Activated CD4-positive, alpha-beta memory T cell treated with anti-CD3 and anti-CD28 coated beads for 36 hours (primary cell): ENCODE data around the gene SIAE. TPM values are rescaled to one million over a fixed set of nuclear protein-coding genes. Genes with fewer than 3 reads are reported as not detected.
A peak's percentile ranks its signal among the peaks of the same experiment; 100 is the strongest.

ENCODE experiments used
- CTCF ChIA-PET: fragments of 350-600 bp; sonication (Branson Sonifier 250); formaldehyde crosslinking; loops from one replicate; lab custom pipeline; 2021; ENCODE audit warnings: antibody characterized with exemption, inconsistent platforms; lab: Charles Lee
- POLR2A ChIA-PET: fragments of 350-600 bp; sonication (Branson Sonifier 250); formaldehyde crosslinking; loops from one replicate; lab custom pipeline; 2021; ENCODE audit warnings: antibody characterized with exemption; lab: Charles Lee
- DNase-seq: peaks from one replicate; pipeline ENCODE4 v3.0.0-alpha.2; 2020
- H3K27ac Mint-ChIP-seq: one replicate; pipeline ENCODE4 v1.8.0; 2021; ENCODE audit warnings: mixed read lengths
- H3K27me3 Mint-ChIP-seq: one replicate; pipeline ENCODE4 v1.8.0; 2021; ENCODE audit warnings: mixed read lengths
- H3K36me3 Mint-ChIP-seq: one replicate; pipeline ENCODE4 v1.8.0; 2021; ENCODE audit warnings: mixed read lengths
- H3K4me1 Mint-ChIP-seq: one replicate; pipeline ENCODE4 v1.8.0; 2021; ENCODE audit warnings: low read depth, mixed read lengths
- H3K4me3 Mint-ChIP-seq: one replicate; pipeline ENCODE4 v1.8.0; 2021; ENCODE audit warnings: mild to moderate bottlenecking, mixed read lengths
- H3K9me3 Mint-ChIP-seq: one replicate; pipeline ENCODE4 v1.8.0; 2021; ENCODE audit warnings: mixed read lengths
- intact Hi-C: fragments of 100-400 bp; cut with micrococcal nuclease; formaldehyde crosslinking; loops from one replicate; pipeline ENCODE4 v1.15.1; 2023
- total RNA-seq, 2 experiments: library from RNA; stranded (reverse); gene quantifications; one replicate each; pipeline ENCODE4 v1.2.3, GENCODE V29; 2021

Gene SIAE
- total RNA-seq, 2 experiments from 2014 or later: 11.8 to 12.1 TPM

DNA sequence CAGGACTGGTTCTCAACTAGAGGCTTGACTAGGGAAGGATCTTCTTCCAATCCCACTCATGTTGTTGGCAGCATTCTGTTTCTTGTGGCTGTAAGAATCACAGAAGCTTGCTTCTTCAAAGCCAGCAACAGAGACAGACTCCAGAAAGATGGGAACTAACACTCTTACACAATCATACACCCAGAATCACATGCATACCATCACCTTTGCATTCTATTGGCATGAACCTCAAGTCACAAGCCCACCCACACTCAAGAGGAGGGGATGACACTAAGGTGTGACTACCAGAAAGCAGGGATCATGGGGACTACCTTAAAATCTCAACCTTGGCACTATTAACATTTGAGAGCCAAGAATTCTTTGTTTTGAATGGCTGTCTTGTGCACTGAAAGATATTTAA, 75.9 kb downstream of the SIAE start:
- H3K27ac Mint-ChIP-seq: no peak overlapping the region
- ChIA-PET POLR2A (no interaction called here), CTCF (no interaction called here)
- H3K27me3 Mint-ChIP-seq: peaks cover 16% of the 10 kb centered on the region
- no peaks in the 10 kb centered on the region for H3K4me1 Mint-ChIP-seq
- H3K36me3 Mint-ChIP-seq: no peaks in the 10 kb centered on the region
- H3K9me3 Mint-ChIP-seq: no peaks in the 10 kb centered on the region
- no peak for DNase-seq
- H3K4me3 Mint-ChIP-seq: no peak overlapping the region
- intact Hi-C loops: no loop called here

DNA sequence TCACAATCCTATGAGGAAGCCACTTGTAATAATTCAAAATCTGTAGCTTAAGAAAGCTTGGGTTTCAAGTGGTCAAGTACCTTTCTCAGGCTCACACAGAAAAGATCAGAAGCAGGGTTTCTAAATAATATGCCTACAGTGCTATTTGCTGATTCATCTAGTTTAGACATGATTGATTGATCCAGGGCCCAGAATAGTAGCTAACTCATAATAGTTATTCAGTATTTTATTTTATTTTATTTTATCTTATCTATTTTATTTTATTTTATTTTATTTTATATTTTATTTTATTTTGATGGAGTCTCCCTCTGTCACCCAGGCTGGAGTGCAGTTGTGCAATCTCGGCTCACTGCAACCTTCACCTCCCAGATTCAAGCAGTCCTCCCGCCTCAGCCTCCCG, 78.2 kb downstream of the SIAE start:
- no peak overlapping the region for H3K4me3 Mint-ChIP-seq
- peaks cover 12% of the 10 kb centered on the region for H3K27me3 Mint-ChIP-seq
- H3K27ac Mint-ChIP-seq: no peak overlapping the region
- no peaks in the 10 kb centered on the region for H3K9me3 Mint-ChIP-seq
- ChIA-PET CTCF (interaction anchor here (2.1 kb wide), 1 partner anchor 10 kb away, joined by 9 read pairs; no protein-coding TSS in a partner anchor), POLR2A (no interaction called here)
- H3K4me1 Mint-ChIP-seq: no peaks in the 10 kb centered on the region
- H3K36me3 Mint-ChIP-seq: no peaks in the 10 kb centered on the region
- no peak for DNase-seq
- intact Hi-C loops: no loop called here

DNA sequence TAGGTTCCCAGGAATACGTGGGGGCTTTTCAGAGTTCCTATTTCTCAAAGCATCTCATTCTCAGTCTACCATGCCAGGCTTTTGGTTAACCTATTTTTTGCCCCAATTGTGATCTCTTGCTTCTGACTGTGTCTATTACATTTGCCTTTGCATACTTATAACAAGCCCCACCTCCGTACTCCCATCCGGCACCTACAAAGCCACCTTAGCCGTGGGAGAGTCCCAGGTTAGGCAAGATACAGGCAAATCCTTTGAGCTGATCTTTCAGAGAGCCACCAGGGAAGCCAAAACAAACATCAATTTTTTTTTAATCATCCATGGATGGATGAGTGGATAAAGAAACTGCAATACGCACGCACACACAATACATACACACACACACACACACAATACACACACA, 80.9 kb downstream of the SIAE start:
- Mint-ChIP-seq H3K27ac (no peak overlapping the region), H3K9me3 (no peaks in the 10 kb centered on the region), H3K27me3 (peaks cover 13% of the 10 kb centered on the region), H3K36me3 (no peaks in the 10 kb centered on the region), H3K4me3 (no peak overlapping the region), H3K4me1 (no peaks in the 10 kb centered on the region)
- DNase-seq: no peak
- POLR2A ChIA-PET: no interaction called here
- CTCF ChIA-PET: no interaction called here
- intact Hi-C loops: no loop called here

DNA sequence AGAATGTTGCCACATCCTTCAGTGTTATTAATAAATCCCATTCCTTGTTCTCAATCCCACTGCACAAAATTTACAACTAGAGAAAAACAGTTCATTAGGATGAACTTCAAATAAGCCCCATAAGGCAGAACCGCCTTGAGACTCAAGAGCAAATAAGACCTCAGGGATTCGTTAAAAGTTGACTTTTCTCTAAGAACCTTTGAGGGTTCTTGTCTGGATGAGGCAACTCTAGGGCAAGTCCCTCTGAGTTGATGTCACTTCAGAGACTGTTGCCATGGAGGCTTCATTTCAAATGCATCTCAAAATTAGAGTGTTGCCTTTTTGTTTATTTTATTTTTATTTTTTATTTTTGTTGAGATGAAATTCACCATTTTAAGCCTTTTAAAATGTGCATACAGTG, 82.1 kb downstream of the SIAE start:
- Mint-ChIP-seq H3K27me3 (peaks cover 17% of the 10 kb centered on the region), H3K4me3 (no peak overlapping the region), H3K9me3 (no peaks in the 10 kb centered on the region), H3K27ac (no peak overlapping the region), H3K36me3 (no peaks in the 10 kb centered on the region), H3K4me1 (no peaks in the 10 kb centered on the region)
- DNase-seq: no peak
- CTCF ChIA-PET: no interaction called here
- intact Hi-C loops: no loop called here
- POLR2A ChIA-PET: no interaction called here

DNA sequence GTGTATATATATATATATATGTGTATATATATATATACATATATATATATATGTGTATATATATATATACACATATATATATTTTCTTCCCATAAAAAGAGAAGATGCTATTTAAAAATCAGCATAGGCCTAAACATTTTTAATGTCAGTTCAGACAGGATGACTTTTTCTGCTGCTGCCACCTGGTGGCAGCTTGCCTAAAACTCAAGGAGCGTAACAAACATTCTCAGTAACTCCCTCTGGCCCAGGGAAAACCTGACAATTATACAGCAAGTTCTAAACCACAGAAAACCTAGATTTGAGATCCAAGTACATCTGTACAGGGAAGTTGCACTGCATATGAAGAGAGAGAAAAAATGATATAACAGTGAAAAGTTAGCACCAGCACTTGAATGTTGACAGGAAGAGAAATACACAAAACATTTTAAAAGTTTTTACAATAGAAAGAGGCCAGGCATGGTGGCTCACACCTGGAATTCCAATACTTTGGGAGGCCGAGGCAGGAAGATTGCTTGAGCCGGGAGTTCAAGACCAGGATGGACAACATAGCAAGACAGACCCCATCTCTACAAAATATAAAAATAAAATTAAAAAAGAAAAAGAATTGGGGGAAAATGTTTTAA, 87.2 kb downstream of the SIAE start:
- intact Hi-C loops: loop anchor here (1.0 to 5.0 kb wide), 3 partner anchors 171 to 519 kb away; no protein-coding TSS in a partner anchor
- CTCF ChIA-PET: interaction anchor here (0.6 to 3.6 kb wide), 15 partner anchors 8 to 515 kb away, joined by 3 to 33 read pairs (median 4); no protein-coding TSS in a partner anchor

DNA sequence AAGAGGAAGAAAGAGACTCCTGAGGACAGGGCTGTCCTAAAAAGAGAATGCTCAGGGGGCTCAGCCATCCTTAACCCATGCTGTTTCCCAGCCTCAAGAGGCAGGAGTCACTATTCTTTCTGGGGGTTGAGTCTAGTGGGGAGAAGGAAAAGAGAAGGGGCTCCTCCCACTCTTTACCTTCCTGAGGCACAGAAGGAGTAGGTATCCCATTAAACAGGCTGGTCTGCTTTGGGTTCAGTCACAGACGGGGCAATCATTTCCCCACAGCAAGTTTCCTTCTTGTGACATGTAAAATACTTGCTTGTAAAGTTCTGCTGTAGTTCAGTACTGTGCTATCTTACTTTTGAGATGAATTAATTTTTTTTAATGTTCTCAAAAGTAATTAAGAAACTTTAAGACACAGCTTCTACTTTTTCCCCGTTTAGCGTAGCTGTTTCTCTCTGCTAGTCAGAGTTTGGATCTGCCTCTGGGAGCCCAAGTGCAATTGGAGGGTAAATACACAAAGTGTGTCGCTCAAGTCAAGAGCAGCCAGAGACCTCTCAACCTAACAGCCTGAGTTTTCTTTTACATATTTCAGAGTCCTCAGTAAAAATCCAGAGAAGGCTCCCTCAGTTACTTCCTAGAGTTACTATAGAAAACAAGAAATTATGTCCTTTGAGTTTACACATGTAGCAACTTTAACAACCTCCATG, 88.7 kb downstream of the SIAE start:
- CTCF ChIA-PET: interaction anchor here (1.1 to 3.6 kb wide), 10 partner anchors 10 to 513 kb away, joined by 3 to 33 read pairs (median 6); no protein-coding TSS in a partner anchor
- Mint-ChIP-seq H3K9me3 (no peaks in the 10 kb centered on the region), H3K27ac (no peak overlapping the region), H3K4me1 (no peaks in the 10 kb centered on the region), H3K27me3 (peaks cover 15% of the 10 kb centered on the region), H3K36me3 (no peaks in the 10 kb centered on the region), H3K4me3 (no peak overlapping the region)
- DNase-seq: no peak
- POLR2A ChIA-PET: no interaction called here
- intact Hi-C loops: loop anchor here (5.0 kb wide), 1 partner anchor 518 kb away; no protein-coding TSS in a partner anchor

More for the DNA sequence above, 87.2 kb downstream of the SIAE start:
- Mint-ChIP-seq H3K36me3 (no peaks in the 10 kb centered on the region), H3K27me3 (peaks cover 15% of the 10 kb centered on the region), H3K4me1 (no peaks in the 10 kb centered on the region), H3K27ac (no peak overlapping the region), H3K9me3 (no peaks in the 10 kb centered on the region), H3K4me3 (no peak overlapping the region)
- DNase-seq: peak; percentile 57
- POLR2A ChIA-PET: no interaction called here

DNA sequence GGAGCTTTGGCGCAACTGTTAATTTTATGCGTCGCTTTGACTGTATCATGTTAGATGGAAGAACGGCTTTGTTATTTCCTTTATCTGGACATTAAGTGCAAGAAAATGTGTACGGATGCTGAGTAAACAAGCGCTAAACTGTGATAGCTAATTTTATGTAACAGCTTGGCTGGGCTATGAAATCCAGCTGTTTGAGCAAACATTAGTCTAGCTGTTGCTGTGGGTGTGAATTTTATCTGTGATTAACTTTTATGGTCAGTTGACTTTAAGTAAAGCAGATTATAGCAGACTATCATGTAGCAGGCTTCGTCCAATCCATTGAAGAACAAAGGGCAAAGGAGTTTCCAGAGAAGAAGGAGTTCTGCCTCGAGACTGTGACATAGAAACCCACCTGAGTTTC, 89.8 kb downstream of the SIAE start:
- H3K27ac Mint-ChIP-seq: no peak overlapping the region
- ChIA-PET POLR2A (no interaction called here), CTCF (interaction anchor here (2.7 to 3.6 kb wide), 2 partner anchors 167 to 181 kb away, joined by 10 to 33 read pairs; no protein-coding TSS in a partner anchor)
- no peak for DNase-seq
- no peaks in the 10 kb centered on the region for H3K4me1 Mint-ChIP-seq
- H3K36me3 Mint-ChIP-seq: no peaks in the 10 kb centered on the region
- no peaks in the 10 kb centered on the region for H3K9me3 Mint-ChIP-seq
- intact Hi-C loops: no loop called here
- peaks cover 15% of the 10 kb centered on the region for H3K27me3 Mint-ChIP-seq
- H3K4me3 Mint-ChIP-seq: no peak overlapping the region

Other genes with a start within 250 kb of the SIAE start
- not detected for gene OR8B4, start 248.9 kb downstream of the SIAE start, total RNA-seq
- not detected for gene OR8B8, start 228.0 kb downstream of the SIAE start, total RNA-seq
- not detected for gene OR8B12, start 130.1 kb downstream of the SIAE start, total RNA-seq
- gene OR8A1, start 103.7 kb downstream of the SIAE start, total RNA-seq: not detected
- gene PANX3, start 62.3 kb downstream of the SIAE start, total RNA-seq: not detected
- gene TBRG1, start 50.9 kb downstream of the SIAE start, total RNA-seq: 10 to 100 TPM; 33.5 to 34.5 TPM
- 1 to 10 TPM; 5.0 to 6.7 TPM for gene SPA17, start 165 bp upstream of the SIAE start, total RNA-seq
- gene NRGN, start 66.2 kb upstream of the SIAE start, total RNA-seq: 10 to 100 TPM; 15.3 to 17.0 TPM
- under 1 TPM; 0.31 to 0.34 TPM for gene VSIG2, start 78.5 kb upstream of the SIAE start, total RNA-seq
- gene ESAM, start 88.6 kb upstream of the SIAE start, total RNA-seq: under 1 TPM; 0.64 to 0.75 TPM
- 1 to 10 TPM; 6.1 to 6.4 TPM for gene MSANTD2, start 126.7 kb upstream of the SIAE start, total RNA-seq
- gene ROBO3, start 191.7 kb upstream of the SIAE start, total RNA-seq: 10 to 100 TPM in 1 of 2 experiments, 1 to 10 TPM in 1; 9.0 to 10.4 TPM
- not detected for gene ROBO4, start 224.1 kb upstream of the SIAE start, total RNA-seq
- gene HEPN1, start 245.5 kb upstream of the SIAE start, total RNA-seq: not detected